Activated B cell treated with CpG ODN at 0.5 μM for 24 hours (primary cell): ENCODE measurements around the gene SPART. TPM values are rescaled to one million over a fixed set of nuclear protein-coding genes. Genes with fewer than 3 reads are reported as not detected.

ENCODE experiments used
- ATAC-seq: fragments of 200-7000 bp; cut with Tn5 transposase; one replicate; pipeline ENCODE4 v1.10.0; 2021; ENCODE audit warnings: low read depth, mild to moderate bottlenecking, moderate library complexity
- CTCF ChIA-PET: fragments of 350-600 bp; sonication (Branson Sonifier 250); formaldehyde crosslinking; loops from one replicate; lab custom pipeline; 2021; ENCODE audit warnings: antibody characterized with exemption; lab: Charles Lee
- POLR2A ChIA-PET: fragments of 350-600 bp; sonication (Branson Sonifier 250); formaldehyde crosslinking; loops from one replicate; lab custom pipeline; 2021; ENCODE audit warnings: antibody characterized with exemption; lab: Charles Lee
- DNase-seq: peaks from one replicate; pipeline ENCODE4 v3.0.0; 2022
- H3K27ac Mint-ChIP-seq: one replicate; pipeline ENCODE4 v1.8.0; 2020; ENCODE audit warnings: mixed read lengths
- H3K27me3 Mint-ChIP-seq: one replicate; pipeline ENCODE4 v1.8.0; 2021; ENCODE audit warnings: mixed read lengths
- H3K36me3 Mint-ChIP-seq: one replicate; pipeline ENCODE4 v1.8.0; 2021; ENCODE audit warnings: low read depth, mixed read lengths
- H3K4me1 Mint-ChIP-seq: one replicate; pipeline ENCODE4 v1.8.0; 2021; ENCODE audit warnings: mixed read lengths
- H3K4me3 Mint-ChIP-seq: one replicate; pipeline ENCODE4 v1.8.0; 2020; ENCODE audit warnings: mild to moderate bottlenecking, mixed read lengths
- H3K9me3 Mint-ChIP-seq: one replicate; pipeline ENCODE4 v1.8.0; 2020; ENCODE audit warnings: mixed read lengths
- intact Hi-C: fragments of 100-400 bp; cut with micrococcal nuclease; formaldehyde crosslinking; loops from one replicate; pipeline ENCODE4 v1.15.1; 2024
- total RNA-seq: library from RNA; stranded (reverse); gene quantifications from 2 replicates; pipeline ENCODE4 v1.2.3, GENCODE V29; 2022
- TF ChIP-seq, protein P1 (sequence below): fragments of 200-600 bp; IDR thresholded peaks from one replicate; pipeline ENCODE4 v1.8.0; 2022; ENCODE audit warnings: antibody characterized with exemption, mild to moderate bottlenecking

SPART gene
- total RNA-seq, 1 donor from 2014 or later = 19.8 TPM

GRCh38 chr13:36354842-36355623 is 8.8 kb upstream of the SPART start:
- POLR2A ChIA-PET = no interaction called here
- intact Hi-C loops = no loop called here
- TF ChIP-seq, protein P1, sequence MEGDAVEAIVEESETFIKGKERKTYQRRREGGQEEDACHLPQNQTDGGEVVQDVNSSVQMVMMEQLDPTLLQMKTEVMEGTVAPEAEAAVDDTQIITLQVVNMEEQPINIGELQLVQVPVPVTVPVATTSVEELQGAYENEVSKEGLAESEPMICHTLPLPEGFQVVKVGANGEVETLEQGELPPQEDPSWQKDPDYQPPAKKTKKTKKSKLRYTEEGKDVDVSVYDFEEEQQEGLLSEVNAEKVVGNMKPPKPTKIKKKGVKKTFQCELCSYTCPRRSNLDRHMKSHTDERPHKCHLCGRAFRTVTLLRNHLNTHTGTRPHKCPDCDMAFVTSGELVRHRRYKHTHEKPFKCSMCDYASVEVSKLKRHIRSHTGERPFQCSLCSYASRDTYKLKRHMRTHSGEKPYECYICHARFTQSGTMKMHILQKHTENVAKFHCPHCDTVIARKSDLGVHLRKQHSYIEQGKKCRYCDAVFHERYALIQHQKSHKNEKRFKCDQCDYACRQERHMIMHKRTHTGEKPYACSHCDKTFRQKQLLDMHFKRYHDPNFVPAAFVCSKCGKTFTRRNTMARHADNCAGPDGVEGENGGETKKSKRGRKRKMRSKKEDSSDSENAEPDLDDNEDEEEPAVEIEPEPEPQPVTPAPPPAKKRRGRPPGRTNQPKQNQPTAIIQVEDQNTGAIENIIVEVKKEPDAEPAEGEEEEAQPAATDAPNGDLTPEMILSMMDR = no peak
- H3K27me3 Mint-ChIP-seq = peaks cover 3% of the 10 kb centered on the region
- no peak for ATAC-seq
- H3K4me1 Mint-ChIP-seq = no peaks in the 10 kb centered on the region
- CTCF ChIA-PET = interaction anchor here (0.6 kb wide), 1 partner anchor 214 kb away, joined by 3 read pairs; no protein-coding TSS in a partner anchor
- no peaks in the 10 kb centered on the region for H3K36me3 Mint-ChIP-seq
- H3K27ac Mint-ChIP-seq = no peak overlapping the region
- DNase-seq = no peak
- no peak overlapping the region for H3K4me3 Mint-ChIP-seq
- no peaks in the 10 kb centered on the region for H3K9me3 Mint-ChIP-seq

DNA sequence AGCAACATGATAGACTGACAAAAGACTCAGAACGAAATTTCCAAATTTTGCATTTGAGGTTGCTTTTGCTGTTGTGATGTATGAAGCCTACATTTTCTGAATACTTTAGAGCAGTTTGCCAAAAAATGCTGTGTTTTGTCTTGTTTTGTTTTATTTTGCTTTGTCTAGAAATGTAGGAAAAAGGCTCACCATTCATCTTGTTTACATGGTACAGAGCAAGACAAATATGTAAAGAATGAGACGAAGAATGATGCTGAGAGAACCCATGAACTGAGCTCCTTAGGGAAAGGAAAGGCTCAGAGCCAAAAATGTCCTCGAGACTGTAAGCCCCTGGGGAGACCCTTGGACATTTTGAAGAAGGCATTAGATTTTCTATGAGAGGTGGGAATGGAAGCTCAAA is 6.8 kb upstream of the SPART start:
- ATAC-seq (no peak), DNase-seq (no peak)
- H3K9me3 Mint-ChIP-seq = no peaks in the 10 kb centered on the region
- ChIA-PET CTCF (no interaction called here), POLR2A (no interaction called here)
- H3K4me1 Mint-ChIP-seq = no peaks in the 10 kb centered on the region
- H3K36me3 Mint-ChIP-seq = no peaks in the 10 kb centered on the region
- peaks cover 4% of the 10 kb centered on the region for H3K27me3 Mint-ChIP-seq
- intact Hi-C loops = no loop called here
- H3K4me3 Mint-ChIP-seq = no peak overlapping the region
- TF ChIP-seq, protein P1 = no peak
- H3K27ac Mint-ChIP-seq = no peak overlapping the region

DNA sequence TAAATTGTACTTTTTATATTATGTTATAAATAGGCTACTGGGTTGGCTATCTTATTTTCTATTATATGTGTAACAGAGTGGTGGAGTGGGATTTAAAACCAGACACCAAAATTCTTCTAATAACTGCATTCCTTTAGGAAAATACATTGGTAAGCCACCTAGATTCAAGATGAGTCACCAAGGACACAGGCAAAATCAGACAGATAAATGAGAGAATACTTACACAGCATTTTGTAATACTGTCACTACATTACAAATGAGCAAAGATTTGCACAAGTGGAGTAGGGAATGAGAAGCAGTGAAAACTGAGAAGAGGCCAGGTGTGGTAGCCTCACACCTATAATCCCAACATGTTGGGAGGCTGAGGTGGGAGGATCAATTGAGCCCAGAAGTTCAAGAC is 6.2 kb upstream of the SPART start:
- Mint-ChIP-seq H3K9me3 (no peaks in the 10 kb centered on the region), H3K27ac (no peak overlapping the region), H3K4me1 (no peaks in the 10 kb centered on the region), H3K27me3 (peaks cover 4% of the 10 kb centered on the region), H3K4me3 (no peak overlapping the region), H3K36me3 (no peaks in the 10 kb centered on the region)
- intact Hi-C loops = no loop called here
- ATAC-seq = no peak
- ChIA-PET CTCF (no interaction called here), POLR2A (no interaction called here)
- DNase-seq = no peak
- TF ChIP-seq, protein P1 = no peak

- TF ChIP-seq, protein P1 = no peak
- ATAC-seq (no peak), DNase-seq (no peak)
- Mint-ChIP-seq H3K9me3 (no peaks in the 10 kb centered on the region), H3K27me3 (peaks cover 10% of the 10 kb centered on the region), H3K4me3 (no peak overlapping the region), H3K27ac (no peak overlapping the region), H3K36me3 (peaks cover 4% of the 10 kb centered on the region), H3K4me1 (peaks cover 26% of the 10 kb centered on the region)
- POLR2A ChIA-PET = no interaction called here
- CTCF ChIA-PET = interaction anchor here (2.2 kb wide), 1 partner anchor 388 kb away, joined by 22 read pairs; no protein-coding TSS in a partner anchor
- intact Hi-C loops = loop anchor here (2.0 to 5.0 kb wide), 2 partner anchors 65 to 635 kb away; no protein-coding TSS in a partner anchor
These were observed 1.5 kb upstream of the SPART start for GRCh38 chr13:36347531-36348210.
